GM19035 (cell line): ENCODE results near the gene NANOS3.
"Not testable (repeated sequence)": the region's sequence is repeated elsewhere in the genome, so short reads cannot be mapped to it uniquely, and the experiment has no call there.

ENCODE experiments used
- ATAC-seq: cut with Tn5 transposase; IDR thresholded peaks from one replicate; pipeline ENCODE4 v1.9.1; 2021; ENCODE audit not compliant: unreplicated experiment

NANOS3 gene

DNA sequence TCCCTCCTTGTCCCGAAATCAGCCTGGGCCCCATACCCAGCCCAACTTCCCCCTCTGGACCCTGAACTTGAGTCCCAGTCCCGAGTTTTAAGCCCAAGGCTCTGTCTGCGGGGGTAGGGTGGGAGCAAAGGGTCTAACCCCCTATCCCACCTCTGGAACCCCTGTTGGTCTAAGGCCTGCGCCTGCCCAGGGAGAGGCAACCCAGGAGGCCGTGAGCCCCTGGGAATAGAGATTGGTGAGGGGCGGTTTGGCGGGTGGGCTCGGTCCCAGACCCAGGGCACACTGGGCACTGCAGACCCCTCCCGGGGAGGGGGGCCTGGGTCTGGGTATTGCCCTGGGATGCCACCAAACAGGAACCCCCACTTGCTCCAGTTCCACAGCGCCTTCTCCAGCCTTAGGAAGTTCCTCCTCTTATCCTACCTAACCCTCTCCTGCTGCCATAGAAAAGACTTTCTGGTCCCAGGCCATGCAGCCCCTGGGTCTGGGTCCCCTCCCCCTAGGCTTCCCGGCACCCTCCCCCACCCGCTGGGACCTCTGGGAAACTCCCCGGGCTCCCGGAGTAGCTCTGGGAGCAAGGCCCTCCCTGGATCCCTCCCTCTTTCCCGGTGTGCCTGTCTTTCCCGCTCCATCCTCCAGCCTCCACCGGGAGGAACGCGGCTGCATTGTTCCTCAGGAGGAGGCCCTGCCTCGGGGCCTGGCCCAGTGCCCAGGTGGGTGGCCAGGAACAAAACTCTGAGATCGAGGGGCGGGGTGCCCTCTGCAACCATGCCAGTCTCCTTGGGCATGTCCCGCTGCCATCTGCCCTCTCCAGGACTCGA lies 33.6 kb upstream of the NANOS3 start:
- no peak for ATAC-seq

DNA sequence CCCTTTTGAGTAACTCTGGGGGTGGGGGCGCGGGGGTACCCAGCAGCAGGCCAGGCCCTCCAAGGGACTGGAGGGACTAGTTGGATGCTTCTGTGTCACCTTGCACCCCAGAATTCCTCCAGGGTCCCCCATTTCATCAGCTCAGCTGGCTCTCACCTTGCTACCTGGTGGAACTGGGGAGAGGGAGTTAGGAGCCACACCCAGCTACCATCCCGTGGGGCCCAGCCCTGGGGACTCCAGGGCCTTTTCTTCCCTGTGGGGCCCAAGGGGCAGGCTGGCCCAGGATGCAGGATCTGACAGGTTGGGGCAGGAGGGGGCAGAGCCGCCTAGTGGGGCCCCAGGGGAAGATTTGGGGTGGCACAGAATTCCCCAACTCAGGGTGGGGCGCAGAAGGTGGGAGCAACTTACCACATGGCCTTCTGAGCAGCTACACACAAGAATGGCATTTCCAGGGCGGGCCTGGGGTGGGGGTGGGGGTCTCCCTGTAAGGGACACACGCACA lies 32.8 kb upstream of the NANOS3 start:
- no peak for ATAC-seq

DNA sequence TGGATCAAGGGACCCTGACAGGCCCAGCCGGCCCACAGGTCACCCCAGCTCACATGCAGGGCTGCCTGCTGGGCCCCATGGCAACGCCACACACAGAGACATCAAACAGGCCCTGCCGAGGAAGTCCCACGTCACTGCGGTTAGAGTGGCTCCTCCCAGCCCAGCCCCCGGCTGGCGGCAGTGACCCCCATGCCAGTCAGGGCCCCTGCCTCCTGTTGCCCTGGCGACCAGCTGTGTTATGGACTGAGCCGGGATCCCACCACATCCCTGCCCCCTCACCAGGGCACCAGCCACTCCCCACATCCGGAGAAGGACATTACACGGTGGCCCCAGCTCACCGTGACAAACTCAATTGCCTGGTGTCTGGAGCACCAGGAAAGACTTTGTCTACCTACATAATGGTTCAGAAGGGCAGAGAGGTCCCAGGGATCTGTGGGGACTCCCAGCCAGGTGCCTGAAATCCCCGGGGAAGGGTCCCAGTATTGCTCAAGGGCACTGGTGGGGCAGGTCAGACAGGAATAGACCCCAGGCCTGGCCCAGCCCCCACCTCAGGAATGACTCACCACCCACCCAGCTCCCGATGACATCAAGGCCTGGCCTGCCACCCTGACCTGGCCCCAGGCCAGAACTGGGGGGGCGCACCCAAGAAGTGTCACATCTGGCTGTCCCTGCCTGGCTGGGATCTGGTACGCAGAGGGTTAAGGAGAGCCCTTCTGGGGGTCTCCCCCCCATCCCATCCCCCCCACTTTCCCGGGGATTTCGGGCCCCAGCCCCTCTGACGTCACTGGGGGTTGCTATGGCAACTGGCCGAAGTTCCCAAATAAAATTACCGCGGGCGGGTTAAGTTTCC lies 30.2 kb upstream of the NANOS3 start:
- ATAC-seq, result peak; percentile 52

DNA sequence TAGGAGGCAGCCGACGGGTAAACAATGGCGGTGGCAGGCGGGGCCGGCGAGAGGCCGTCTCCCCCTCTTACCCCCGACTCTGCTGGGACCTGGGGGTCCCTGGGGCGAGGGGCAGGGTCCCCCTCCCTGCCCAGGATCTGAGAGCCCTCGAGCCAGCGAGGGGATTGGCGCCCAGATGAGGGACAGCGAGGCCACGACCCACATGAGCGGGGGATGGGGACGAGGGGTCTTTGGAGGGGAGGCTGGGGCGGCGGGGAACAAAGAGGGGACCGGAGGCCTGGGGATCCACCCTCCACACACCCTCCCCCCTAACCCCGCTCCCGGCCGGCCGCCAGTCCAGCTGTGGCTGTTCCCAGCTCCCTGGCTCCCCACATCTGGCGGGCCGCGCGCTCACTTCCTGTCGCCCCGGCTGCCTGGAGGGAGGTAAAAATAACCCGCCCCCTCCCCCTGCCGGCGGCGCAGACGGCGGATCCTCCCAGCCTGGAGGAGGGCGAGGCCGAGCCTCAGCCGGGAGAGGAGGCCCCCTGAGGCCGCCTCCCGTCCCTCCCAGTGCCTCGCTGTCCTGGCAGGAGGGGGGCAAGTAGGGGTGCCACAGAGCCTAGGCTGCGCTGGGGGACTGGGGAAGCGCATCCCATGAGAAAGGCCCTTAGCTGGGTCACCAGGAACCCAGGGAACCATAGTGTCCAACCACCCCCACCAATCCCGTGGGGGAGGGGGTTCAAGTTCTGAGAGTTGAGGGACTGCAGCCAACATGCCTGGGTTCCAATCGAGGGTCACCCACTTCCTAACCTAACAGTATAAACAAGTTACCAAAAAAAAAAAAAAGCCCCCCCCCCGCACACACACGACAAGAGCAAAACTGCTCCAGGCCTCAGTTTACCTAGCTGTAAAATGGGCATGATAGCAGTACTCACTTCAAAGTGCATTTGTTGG lies 29.3 kb upstream of the NANOS3 start:
- ATAC-seq, result no peak

DNA sequence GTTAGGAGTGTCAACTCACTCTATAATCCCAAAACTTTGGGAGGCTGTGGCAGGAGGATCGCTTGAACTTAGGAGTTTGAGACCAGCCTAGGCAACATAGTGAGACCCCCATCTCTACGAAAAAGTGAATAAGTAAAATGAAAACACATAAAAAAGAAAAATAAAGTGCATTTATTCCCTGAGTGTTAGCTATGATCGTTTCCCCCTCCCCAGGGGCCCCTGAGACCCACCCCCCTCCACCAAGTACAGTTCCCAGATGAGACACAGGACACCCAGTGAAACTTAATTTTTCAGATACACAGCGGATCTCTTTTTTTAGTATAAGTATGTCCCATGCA lies 28.6 kb upstream of the NANOS3 start:
- no peak for ATAC-seq

DNA sequence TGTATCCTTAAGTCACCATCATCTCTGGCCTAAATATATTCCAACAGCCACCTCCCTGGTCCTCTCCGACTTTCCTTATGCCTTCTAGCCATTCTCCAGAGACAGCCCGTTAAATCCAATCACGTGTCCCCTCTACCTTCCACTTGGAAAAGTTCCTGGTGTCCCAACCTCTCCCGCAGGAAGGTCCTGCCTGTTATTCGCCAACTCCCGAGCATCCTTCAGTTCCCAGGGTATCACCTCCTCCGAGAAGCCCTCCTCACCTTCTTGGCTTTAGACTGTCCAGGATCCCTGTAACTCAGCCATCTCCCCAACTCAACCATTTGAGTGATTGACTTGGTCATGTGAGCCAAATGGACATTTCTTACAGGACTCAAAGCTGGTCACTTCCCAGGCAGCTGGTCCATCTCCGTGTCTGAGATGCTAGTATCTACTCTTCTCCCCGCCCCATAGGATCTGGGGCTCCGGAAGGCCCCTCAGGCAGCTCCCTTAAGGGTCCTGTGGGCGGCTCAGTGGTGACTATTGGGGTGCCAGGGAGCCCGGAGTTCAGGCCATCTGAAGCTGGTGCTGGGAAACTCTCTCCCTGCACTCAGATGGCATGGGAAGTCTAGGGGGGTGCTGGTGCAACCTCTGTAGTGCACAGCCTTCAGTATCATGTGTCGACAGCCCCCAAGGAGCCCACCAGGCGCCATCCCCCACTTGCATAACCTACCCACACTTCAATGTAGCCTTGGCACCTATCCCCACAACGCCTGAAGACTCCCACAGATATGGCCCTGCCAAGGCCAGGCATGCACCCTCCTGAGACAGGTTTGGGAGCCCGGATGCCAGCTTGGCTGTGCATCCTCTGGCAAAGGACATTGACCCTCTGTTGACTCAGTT lies 27.9 kb upstream of the NANOS3 start:
- ATAC-seq, result no peak

DNA sequence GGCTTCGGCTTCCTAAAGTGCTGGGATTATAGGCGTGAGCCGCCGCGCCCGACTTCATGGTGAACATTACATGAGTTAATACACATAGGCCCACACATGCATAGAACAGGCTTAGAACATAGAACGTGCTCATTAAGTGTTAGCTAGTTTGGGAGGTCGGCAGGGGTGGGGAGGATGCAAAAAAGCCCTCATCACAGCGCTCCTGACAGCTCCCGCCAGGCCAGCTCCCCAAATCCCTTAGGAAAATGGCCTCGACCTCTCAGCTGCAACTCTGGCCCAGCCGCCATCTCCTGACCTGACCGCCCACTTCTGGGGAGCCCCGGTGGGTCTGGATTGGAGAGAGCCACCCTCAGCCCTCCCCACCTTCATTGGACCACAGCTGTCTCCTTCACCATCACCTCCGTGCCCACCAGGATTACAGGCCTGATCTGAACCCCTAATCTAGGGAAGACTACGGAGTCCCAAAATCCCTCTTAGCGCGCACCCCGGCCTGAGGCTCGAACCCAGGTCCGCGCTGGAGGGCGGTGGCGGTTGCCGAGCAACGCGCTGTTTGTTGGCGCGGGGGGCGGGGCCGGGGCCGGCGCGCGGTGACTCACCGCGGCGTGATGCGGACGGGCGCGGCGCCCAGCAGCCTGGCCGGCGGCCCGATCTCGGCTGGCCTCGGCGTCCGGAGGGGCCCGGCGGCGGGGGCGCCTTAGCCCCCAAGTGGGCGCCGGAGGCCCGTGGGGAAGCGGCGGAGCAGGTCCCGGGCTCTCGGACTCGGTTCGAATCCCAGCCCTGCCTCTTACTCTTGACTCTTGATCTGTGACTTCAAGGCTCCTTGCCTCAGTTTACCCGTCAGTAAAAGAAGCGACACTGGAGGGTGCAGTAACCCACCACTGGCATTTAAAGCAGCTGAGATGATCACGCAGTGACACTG lies 26.7 kb upstream of the NANOS3 start:
- no peak for ATAC-seq

DNA sequence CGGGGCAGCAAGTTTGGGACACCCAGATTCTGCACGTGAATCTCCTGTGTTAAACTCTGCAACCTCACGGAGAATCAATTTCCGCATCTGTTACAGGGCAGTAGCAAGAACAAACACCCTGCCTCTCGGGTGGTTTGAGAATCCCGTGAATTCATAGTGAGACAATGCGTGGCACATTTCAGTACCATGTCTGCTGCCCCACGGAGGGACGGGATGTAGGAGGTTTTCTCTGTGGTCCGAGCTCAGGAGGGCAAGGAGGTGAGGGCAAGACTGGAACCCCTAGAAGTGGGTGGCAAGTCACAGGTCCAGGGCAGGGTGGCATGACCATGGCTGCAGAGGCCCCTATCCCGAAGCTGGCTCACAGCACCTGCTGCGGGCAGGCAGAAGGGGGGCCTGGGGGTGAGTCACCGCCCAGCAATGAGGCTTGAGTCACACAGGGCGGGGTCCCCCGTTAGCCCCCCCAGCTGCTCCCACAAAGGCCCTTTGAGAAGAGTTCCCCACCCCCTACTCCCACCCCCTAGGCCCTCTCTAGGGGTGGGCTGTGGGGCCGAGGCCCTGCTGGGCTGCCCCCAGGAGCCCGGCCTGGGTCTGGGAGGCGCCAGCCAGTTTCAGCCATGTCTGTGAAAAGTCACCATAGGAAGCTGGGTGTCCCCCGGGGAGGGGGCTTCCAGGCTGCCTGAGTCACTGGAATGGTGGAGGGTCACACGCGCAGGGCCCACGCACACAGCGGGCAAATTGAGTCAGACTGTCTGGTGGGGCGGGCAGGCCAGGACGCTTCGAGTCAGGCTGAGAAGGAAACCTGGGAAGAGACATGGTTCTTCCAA lies 25.8 kb upstream of the NANOS3 start:
- no peak for ATAC-seq

DNA sequence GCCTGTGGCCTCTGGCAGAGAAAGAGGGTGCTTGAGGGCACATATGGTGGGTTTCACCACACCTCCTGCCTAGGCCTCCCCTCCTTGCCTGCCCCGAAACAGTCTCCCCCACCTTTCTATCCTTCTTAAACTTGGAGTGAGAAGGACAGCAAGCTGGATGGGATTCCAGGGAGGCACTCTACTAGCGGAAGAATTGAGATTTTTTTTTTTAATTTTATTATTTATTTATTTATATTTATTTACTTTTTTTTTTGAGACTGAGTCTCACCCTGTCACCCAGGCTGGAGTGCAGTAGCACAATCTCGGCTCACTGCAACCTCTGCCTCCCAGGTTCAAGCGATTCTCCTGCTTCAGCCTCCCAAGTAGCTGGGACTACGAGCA lies 25.2 kb upstream of the NANOS3 start:
- ATAC-seq, result not testable (repeated sequence)

DNA sequence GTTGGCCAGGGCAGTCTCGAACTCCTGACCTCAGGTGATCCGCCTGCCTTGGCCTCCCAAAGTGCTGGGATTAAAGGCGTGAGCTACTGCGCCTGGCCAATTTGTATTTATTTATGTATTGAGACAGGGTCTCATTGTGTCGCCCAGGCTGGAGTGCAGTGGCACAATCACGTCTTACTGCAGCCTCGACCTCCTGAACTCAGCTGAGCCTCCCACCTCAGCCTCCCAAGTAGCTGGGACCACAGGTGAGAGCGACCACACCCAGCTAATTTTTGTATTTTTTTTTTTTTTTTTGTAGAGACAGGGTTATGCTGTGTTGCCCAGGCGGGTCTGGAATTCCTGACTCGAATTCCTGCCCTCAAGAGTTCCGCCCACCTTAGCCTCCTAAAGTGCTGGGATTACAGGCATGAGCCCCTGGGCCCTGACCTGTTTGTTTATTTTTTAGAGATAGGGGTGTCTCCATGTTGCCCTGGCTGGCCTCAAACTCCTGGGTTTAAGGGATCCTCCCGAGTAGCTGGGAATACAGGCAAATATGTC lies 24.7 kb upstream of the NANOS3 start:
- ATAC-seq, result not testable (repeated sequence)

DNA sequence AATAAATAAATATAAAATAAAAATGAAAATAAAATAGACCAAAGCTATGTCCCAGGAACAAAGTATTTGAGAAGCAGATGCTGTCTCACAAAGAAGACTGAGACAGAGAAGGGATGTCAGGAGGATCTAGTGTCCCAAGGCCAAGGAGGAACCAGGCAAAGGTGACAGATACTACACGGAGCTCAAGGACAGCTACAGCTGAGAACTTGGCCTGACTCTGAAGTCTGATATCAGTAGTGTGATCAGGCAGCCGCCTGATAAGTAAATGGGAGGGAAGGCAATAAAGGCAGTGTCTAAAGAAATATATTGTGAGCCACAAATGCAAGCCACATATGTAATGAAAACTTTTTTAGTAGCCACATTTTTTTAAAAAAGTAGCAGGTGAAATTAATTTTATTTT lies 20.4 kb upstream of the NANOS3 start:
- ATAC-seq, result no peak

DNA sequence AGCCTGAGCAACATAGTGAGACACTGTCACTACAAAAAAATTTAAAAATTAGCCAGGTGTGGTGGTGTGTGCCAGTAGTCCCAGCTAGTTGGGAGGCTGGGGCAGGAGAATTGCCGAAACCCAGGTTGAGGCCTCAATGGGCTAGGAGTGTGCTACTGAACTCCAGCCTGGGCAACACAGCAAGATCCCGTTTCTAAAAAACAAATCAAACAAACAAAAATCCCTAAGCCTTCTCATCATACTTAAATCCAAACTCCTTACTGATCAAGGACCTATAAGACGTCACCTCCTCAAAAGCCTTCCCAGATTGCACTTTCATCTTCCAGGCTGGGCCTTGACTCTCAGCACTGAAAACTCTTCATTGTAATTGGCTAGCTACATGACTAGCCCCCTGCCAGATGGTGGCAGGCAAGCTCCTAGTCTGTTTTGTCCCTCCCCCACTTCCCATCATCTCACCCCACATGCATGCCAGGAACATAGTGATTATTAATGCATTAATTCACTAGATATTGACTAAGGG lies 17.5 kb upstream of the NANOS3 start:
- no peak for ATAC-seq

DNA sequence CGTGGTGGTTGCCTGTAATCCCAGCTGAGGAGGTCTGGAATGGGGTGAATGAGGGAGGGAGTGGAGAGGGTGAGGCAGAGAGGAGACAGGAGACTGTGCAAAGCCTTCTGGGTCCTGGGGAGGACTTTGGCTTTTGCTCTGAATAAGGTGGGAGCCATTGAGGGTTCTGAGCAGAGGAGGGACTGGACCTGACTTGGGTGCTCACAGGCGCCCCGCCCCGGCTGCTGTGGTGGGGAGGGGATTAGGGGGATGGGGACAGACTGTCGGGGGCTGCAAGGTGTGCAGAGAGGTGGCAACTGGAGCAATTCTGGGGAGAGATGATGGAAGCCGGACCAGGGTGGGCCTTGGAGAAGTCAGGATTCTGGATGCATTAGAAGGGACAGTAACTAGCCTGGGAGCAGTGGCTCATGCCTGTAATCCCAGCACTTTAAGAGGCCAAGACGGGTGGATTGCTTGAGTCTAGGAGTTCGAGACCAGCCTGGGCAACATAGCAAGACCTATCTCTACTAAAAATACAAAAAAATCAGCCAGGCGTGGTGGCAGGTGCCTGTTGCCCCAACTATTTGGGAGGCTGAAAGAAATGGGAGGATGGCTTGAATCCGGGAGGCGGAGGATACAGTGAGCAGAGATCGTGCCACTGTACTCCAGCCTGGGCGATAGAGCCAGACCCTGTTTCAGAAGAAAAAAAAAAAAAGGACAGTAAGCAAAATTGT lies 16.1 kb upstream of the NANOS3 start:
- no peak for ATAC-seq

DNA sequence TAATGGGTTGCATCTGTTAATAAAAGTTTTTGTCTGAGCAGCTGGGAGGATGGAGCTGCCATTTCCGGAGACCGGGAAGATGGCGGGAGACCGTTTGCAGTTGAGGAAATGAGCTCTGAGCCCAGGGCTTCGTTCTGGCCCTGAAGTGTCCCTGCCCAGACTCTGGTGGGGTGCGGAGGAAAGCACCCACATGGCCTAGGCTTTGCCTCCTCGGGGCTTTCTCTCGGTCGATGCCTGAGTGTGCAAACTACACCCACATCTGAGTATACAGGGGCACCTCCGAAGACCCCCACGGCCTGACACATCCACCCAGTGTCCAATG lies 15.6 kb upstream of the NANOS3 start:
- peak; percentile 24 for ATAC-seq

DNA sequence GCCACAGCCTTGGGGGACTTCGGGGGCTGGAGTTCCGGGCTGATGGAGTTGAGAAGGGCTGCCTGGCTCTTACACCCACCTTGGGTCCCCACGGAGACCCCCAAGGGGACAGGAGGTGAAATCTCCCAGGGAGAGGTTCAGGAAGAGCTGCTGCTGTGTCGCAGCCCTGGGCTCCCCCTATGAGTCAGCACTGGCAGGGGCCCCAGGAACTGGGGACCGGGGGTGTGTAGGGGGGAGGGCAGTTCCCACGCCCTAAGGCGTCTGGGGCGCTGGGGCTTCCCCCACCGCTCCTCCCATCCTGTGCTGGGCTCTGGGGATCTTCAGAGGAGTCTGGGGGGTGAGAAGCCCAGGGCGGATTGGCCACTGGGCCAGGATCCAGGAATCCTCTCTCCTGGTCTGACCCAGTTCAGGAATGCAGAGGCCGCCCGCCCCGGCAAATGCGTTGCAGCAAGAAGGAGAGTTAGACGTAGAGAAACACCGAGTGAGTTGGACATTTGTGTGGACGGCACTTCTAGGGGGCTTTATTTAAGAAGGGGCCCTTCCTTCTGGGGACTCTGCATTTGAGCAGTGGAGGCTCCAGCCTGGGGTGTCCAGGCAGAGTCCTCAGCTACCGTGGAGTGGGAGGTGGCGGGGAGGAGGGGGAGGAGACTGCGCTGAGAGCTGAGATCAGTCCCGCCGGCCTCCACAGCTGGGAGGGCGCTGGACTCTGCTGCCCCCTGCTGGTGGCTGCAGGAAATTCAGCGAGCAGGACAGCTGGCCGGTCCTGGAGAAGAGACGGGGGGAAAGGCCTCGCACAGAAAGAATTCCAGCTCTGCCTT lies 15.0 kb upstream of the NANOS3 start:
- peak; percentile 72 for ATAC-seq

DNA sequence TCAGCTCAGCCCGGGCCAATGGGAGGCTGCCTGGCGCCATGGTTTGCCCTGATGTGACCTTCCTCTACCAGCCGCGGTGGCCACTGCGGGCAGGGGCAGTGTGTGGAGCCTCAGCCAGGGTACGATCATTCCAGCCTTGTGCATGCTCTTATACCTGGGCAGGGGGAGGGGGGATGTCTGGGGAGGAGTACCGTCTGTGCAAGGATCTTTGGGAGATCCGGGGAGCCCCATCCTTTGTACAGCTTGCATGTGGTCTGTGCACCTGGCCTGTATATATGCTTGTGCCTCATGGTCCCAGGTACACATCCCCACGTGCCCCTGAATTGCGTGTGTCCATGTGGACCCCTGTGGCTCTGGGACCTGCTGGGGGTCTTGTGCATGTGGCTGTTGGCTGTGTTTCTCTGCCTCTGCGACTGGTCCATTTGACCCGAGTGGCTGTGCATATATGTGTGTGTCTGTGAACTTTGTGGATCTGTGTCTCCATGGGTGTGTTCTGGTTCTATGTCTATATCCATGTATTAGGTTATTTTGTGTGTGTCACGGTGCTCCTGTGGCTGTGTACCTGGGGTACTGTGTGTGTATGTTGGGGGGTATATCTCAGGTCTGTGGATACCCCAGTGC lies 12.8 kb upstream of the NANOS3 start:
- no peak for ATAC-seq
